ENCODE data around the gene CSRP3. TPM values are rescaled to one million over a fixed set of nuclear protein-coding genes. Genes with fewer than 3 reads are reported as not detected.

CSRP3 gene
- total and polyA plus RNA-seq, 2 donors (not counting 3 experiments of a cell fraction or from before 2014, with no cell fraction given): not detected

GRCh38 chr11:19243613-19244012 lies 41.8 kb upstream of the CSRP3 start:
- intact Hi-C loops (cut with micrococcal nuclease) (loop anchor here (2.0 to 5.0 kb wide), 3 partner anchors 71 to 199 kb away; no protein-coding TSS in a partner anchor), dilution Hi-C loops (cut with MboI; ENCODE audit: extremely low pct_ligation_motif_present, low sequenced_read_pairs) (no loop called here)
- Histone ChIP-seq H2AFZ (ENCODE audit: low read depth, low read length) (no peak overlapping the region), H3K79me2 (ENCODE audit: control insufficient read depth, insufficient read depth, low read length) (peaks cover 18% of the 10 kb centered on the region), H3K9me3 (replicated peaks; ENCODE audit: control insufficient read depth, insufficient read depth, low read length) (no peaks in the 10 kb centered on the region), H3K27ac (ENCODE audit: insufficient read depth, low read depth, low read length) (no peak overlapping the region), H3K9ac (replicated peaks; ENCODE audit: extremely low read depth, insufficient read depth, low read length) (no peak overlapping the region), H3K9me1 (replicated peaks; ENCODE audit: control insufficient read depth, extremely low read depth, insufficient read depth, low read length) (no peaks in the 10 kb centered on the region), H3K36me3 (ENCODE audit: control insufficient read depth in 2 of 2, extremely low read depth in 1 of 2, insufficient read depth in 2 of 2, low read length in 2 of 2) (no peaks in the 10 kb centered on the region), H3K4me1 (ENCODE audit: control insufficient read depth, extremely low read depth, insufficient read depth, low read length) (peaks cover 16% of the 10 kb centered on the region), H4K20me1 (replicated peaks; ENCODE audit: control insufficient read depth, extremely low read depth, insufficient read depth, low read length) (no peaks in the 10 kb centered on the region), H3K4me2 (ENCODE audit: insufficient read depth, low read length) (no peak overlapping the region), H3K4me3 (replicated peaks in 1 of 3; ENCODE audit: insufficient read depth in 1 of 3, low read depth in 1 of 3, low read length in 3 of 3) (no peak overlapping the region), H3K27me3 (ENCODE audit: control insufficient read depth in 2 of 2, insufficient read depth in 2 of 2, low read length in 2 of 2) (peaks cover 0 to 6% of the 10 kb centered on the region in 2 experiments)
- FAIRE-seq: no peak
- ChIA-PET CTCF (interaction anchor here (1.7 to 2.2 kb wide), 2 partner anchors 16 to 167 kb away, joined by 4 to 10 read pairs; no protein-coding TSS in a partner anchor), POLR2A (no interaction called here)
- no peak for DNase-seq (ENCODE audit: low read depth, low spot score)
- TF ChIP-seq GATA2 (IDR thresholded peaks at IDR 0.05; ENCODE audit: insufficient read depth, insufficient read length, low read depth, low read length): no peak
- TF ChIP-seq FOS (IDR thresholded peaks at IDR 0.05; ENCODE audit: borderline replicate concordance, insufficient read depth, low read length): no peak
- no peak for TF ChIP-seq CTCF (IDR thresholded peaks at IDR 0.05; ENCODE audit: extremely low read depth in 1 of 2, insufficient read depth in 1 of 2, low read depth in 1 of 2, low read length in 2 of 2)
- TF ChIP-seq POLR2AphosphoS5 (IDR thresholded peaks at IDR 0.05; ENCODE audit: insufficient read depth, low read depth, low read length): no peak
- no peak for TF ChIP-seq POLR2A (IDR thresholded peaks at IDR 0.05; ENCODE audit: low read depth, low read length)
- no peak for TF ChIP-seq MYC (IDR thresholded peaks at IDR 0.05; ENCODE audit: low read depth, low read length)
- no peak for TF ChIP-seq MAX (IDR thresholded peaks at IDR 0.05; ENCODE audit: insufficient read depth, insufficient read length)
- no peak for TF ChIP-seq EZH2 (IDR thresholded peaks at IDR 0.05; ENCODE audit: borderline replicate concordance, low read depth, low read length, severe bottlenecking)
- TF ChIP-seq JUN (IDR thresholded peaks at IDR 0.05; ENCODE audit: borderline replicate concordance, insufficient read depth, insufficient read length, low read depth): no peak
- BruUV-seq (replicated peaks): no TSS peak

All from endothelial cell of umbilical vein (primary cell).